ENCODE measurements around the gene TMEM97. TPM values are rescaled to one million over a fixed set of nuclear protein-coding genes. Genes with fewer than 3 reads are reported as not detected.

TMEM97 gene
- total RNA-seq, 1 experiment from 2014 or later, result 55.6 TPM

DNA sequence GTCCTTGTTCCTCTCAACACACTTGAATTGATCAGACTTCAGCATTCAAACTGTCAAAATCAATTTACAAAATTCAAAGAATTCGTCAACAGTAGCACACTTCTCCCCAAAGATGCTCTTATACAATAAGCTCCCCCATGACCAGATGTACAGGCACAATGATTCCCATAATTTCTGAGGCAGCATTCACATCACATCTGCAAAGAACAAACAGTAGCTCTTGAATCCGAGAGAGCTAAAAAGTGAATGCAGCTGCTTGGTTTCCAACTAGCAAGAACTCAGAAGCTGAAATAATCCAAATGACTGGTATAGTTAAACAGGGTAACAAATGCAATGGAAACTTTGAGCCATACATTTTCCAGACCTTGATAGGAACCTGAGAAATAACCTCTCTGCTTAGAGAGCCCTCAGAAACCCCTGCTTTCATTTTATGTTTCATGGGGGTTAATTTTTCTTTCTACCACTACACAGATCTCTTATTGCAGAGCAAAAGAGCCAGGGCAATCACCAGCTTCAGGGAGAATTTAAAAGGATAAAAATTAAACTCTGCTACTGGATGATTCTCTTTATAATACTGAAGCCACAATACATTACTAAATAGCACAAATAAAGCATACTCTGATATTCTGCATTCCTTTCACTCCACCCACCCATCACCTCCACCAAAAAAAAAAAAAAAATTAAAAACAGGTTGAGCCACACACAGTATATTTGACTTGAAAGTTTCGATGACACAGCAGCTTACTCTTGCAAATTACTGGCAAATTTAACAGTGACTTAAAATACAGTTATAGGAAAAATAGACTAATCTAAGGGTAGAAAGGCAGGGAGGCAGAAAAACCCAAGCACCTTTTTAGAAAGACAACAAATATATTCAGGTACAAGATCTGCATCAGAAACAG lies 23.1 kb upstream of the TMEM97 start:
- no peak overlapping the region for H2AFZ ChIP-seq (ENCODE audit: low read depth, low read length, poor library complexity, severe bottlenecking)
- ATAC-seq (no peak), DNase-seq (ENCODE audit: low read depth, low spot score) (no peak)
- no peak overlapping the region for H3K9ac ChIP-seq (ENCODE audit: low read length)
- H4K20me1 ChIP-seq (ENCODE audit: insufficient read depth), result no peaks in the 10 kb centered on the region
- no TSS peak for BruUV-seq (replicated peaks)
- H3K4me2 ChIP-seq (ENCODE audit: low read length), result no peak overlapping the region
- no peak overlapping the region for H3K4me3 ChIP-seq (replicated peaks in 1 of 2; ENCODE audit: low read depth in 1 of 2, low read length in 2 of 2)
- no peaks in the 10 kb centered on the region for H3K9me2 ChIP-seq (ENCODE audit: insufficient read depth)
- peaks cover 0 to 4% of the 10 kb centered on the region in 2 experiments; a peak in 1 of 4 replicates for H3K4me1 ChIP-seq (ENCODE audit: control insufficient read depth in 1 of 2, insufficient read depth in 2 of 2, low read length in 2 of 2)
- H3K9me3 ChIP-seq (ENCODE audit: control insufficient read depth in 1 of 2, insufficient read depth in 1 of 2, low read depth in 1 of 2, low read length in 2 of 2), result no peaks in the 10 kb centered on the region
- H3K79me2 ChIP-seq (ENCODE audit: insufficient read depth, low read length), result no peaks in the 10 kb centered on the region
- CTCF ChIA-PET, result no interaction called here
- intact Hi-C loops (cut with micrococcal nuclease), result no loop called here
- H3K36me3 ChIP-seq (ENCODE audit: control insufficient read depth in 1 of 2, insufficient read depth in 2 of 2, low read length in 2 of 2), result no peaks in the 10 kb centered on the region
- RAD21 ChIA-PET (ENCODE audit: low non-redundant PET in 1 of 2, low total read pairs in 2 of 2, uncharacterized antibody in 2 of 2, unreplicated experiment in 2 of 2), result no interaction called here
- no peaks in the 10 kb centered on the region for H3K27me3 ChIP-seq (ENCODE audit: insufficient read depth, low read length)
- POLR2A ChIA-PET, result no interaction called here
- H3K27ac ChIP-seq (ENCODE audit: low read depth, low read length), result no peak overlapping the region
- TF ChIP-seq, protein P1, sequence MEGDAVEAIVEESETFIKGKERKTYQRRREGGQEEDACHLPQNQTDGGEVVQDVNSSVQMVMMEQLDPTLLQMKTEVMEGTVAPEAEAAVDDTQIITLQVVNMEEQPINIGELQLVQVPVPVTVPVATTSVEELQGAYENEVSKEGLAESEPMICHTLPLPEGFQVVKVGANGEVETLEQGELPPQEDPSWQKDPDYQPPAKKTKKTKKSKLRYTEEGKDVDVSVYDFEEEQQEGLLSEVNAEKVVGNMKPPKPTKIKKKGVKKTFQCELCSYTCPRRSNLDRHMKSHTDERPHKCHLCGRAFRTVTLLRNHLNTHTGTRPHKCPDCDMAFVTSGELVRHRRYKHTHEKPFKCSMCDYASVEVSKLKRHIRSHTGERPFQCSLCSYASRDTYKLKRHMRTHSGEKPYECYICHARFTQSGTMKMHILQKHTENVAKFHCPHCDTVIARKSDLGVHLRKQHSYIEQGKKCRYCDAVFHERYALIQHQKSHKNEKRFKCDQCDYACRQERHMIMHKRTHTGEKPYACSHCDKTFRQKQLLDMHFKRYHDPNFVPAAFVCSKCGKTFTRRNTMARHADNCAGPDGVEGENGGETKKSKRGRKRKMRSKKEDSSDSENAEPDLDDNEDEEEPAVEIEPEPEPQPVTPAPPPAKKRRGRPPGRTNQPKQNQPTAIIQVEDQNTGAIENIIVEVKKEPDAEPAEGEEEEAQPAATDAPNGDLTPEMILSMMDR (IDR thresholded peaks at IDR 0.05 in 2 of 3, conservative IDR thresholded peaks at IDR 0.05 in 1 of 3; ENCODE audit: borderline replicate concordance in 1 of 3, insufficient read depth in 1 of 3, low read depth in 2 of 3, low read length in 2 of 3), result no peak
- TF ChIP-seq ZFX (IDR thresholded peaks at IDR 0.05) (no peak), SP1 (IDR thresholded peaks at IDR 0.05; ENCODE audit: low read depth) (no peak), ELF1 (IDR thresholded peaks at IDR 0.05; ENCODE audit: borderline replicate concordance, low read depth) (no peak), POLR2AphosphoS5 (IDR thresholded peaks at IDR 0.05; ENCODE audit: low read depth, low read length) (no peak), FOSL1 (IDR thresholded peaks at IDR 0.05; ENCODE audit: low read depth) (no peak), EZH2 (IDR thresholded peaks at IDR 0.05) (no peak), EGR1 (IDR thresholded peaks at IDR 0.05; ENCODE audit: low read depth) (no peak), YY1 (IDR thresholded peaks at IDR 0.05; ENCODE audit: extremely low read depth, insufficient replicate concordance, low read depth, low read length) (no peak), EZH2phosphoT487 (IDR thresholded peaks at IDR 0.05; ENCODE audit: borderline replicate concordance) (no peak), POLR2A (IDR thresholded peaks at IDR 0.05; ENCODE audit: borderline replicate concordance, extremely low read depth, insufficient read depth, insufficient read length) (no peak)
- TF ChIP-seq, protein P2, sequence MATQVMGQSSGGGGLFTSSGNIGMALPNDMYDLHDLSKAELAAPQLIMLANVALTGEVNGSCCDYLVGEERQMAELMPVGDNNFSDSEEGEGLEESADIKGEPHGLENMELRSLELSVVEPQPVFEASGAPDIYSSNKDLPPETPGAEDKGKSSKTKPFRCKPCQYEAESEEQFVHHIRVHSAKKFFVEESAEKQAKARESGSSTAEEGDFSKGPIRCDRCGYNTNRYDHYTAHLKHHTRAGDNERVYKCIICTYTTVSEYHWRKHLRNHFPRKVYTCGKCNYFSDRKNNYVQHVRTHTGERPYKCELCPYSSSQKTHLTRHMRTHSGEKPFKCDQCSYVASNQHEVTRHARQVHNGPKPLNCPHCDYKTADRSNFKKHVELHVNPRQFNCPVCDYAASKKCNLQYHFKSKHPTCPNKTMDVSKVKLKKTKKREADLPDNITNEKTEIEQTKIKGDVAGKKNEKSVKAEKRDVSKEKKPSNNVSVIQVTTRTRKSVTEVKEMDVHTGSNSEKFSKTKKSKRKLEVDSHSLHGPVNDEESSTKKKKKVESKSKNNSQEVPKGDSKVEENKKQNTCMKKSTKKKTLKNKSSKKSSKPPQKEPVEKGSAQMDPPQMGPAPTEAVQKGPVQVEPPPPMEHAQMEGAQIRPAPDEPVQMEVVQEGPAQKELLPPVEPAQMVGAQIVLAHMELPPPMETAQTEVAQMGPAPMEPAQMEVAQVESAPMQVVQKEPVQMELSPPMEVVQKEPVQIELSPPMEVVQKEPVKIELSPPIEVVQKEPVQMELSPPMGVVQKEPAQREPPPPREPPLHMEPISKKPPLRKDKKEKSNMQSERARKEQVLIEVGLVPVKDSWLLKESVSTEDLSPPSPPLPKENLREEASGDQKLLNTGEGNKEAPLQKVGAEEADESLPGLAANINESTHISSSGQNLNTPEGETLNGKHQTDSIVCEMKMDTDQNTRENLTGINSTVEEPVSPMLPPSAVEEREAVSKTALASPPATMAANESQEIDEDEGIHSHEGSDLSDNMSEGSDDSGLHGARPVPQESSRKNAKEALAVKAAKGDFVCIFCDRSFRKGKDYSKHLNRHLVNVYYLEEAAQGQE (IDR thresholded peaks at IDR 0.05; ENCODE audit: low read depth), result no peak
- TF ChIP-seq, protein P3, sequence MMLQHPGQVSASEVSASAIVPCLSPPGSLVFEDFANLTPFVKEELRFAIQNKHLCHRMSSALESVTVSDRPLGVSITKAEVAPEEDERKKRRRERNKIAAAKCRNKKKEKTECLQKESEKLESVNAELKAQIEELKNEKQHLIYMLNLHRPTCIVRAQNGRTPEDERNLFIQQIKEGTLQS (IDR thresholded peaks at IDR 0.05), result no peak
- TF ChIP-seq, protein P4, sequence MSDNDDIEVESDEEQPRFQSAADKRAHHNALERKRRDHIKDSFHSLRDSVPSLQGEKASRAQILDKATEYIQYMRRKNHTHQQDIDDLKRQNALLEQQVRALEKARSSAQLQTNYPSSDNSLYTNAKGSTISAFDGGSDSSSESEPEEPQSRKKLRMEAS (IDR thresholded peaks at IDR 0.05), result no peak
